Heart left ventricle (tissue), 16 donors: ENCODE data around the gene LONP2. TPM values are rescaled to one million over a fixed set of nuclear protein-coding genes. Genes with fewer than 3 reads are reported as not detected.
A peak's percentile ranks its signal among the peaks of the same experiment; 100 is the strongest.

ENCODE experiments used
- ATAC-seq, 4 donors: fragments of 200-7000 bp; cut with Tn5 transposase; one replicate each; pipeline ENCODE4 v1.9.1; 2020 to 2022; ENCODE audit warnings: moderate library complexity in 4 of 4, mild to moderate bottlenecking in 3 of 4, moderate number of reproducible peaks in 1 of 4
- DNase-seq, 5 donors: peaks; one replicate each; pipeline ENCODE4 v3.0.0-alpha.2; 2020
- H3K27ac ChIP-seq, 12 donors: fragments of 200-600 bp; sonication (generic) in 4 of 12; one replicate each; pipeline versions ENCODE4 v1.5.0 to v1.8.0; 2016 to 2022; ENCODE audit warnings: mild to moderate bottlenecking in 2 of 12
- H3K27me3 ChIP-seq, 9 donors: fragments of 200-600 bp; sonication (generic) in 2 of 9; one replicate each; pipeline versions ENCODE4 v1.5.1 to v1.8.0; 2016 to 2022; ENCODE audit warnings: mild to moderate bottlenecking in 3 of 9
- H3K36me3 ChIP-seq, 9 donors: fragments of 200-600 bp; sonication (generic) in 2 of 9; one replicate each; pipeline versions ENCODE4 v1.5.0 to v1.8.0; 2018 to 2022; ENCODE audit warnings: mild to moderate bottlenecking in 2 of 9
- H3K4me1 ChIP-seq, 12 donors: fragments of 200-600 bp; sonication (generic) in 4 of 12; one replicate each; pipeline versions ENCODE4 v1.5.0 to v1.8.0; 2016 to 2022; ENCODE audit warnings: mild to moderate bottlenecking in 3 of 12
- H3K4me3 ChIP-seq, 12 donors: fragments of 200-600 bp; sonication (generic) in 4 of 12; one replicate each; pipeline versions ENCODE4 v1.5.0 to v1.8.0; 2017 to 2022; ENCODE audit warnings: mild to moderate bottlenecking in 9 of 12, moderate library complexity in 4 of 12
- H3K9me3 ChIP-seq, 12 donors: fragments of 200-600 bp; sonication (generic) in 4 of 12; one replicate each; pipeline versions ENCODE4 v1.5.0 to v1.8.0; 2016 to 2022; ENCODE audit warnings: mild to moderate bottlenecking in 1 of 12
- CTCF ChIP-seq, 12 donors: fragments of 200-600 bp; sonication (generic) in 4 of 12; IDR thresholded peaks; one replicate each; pipeline versions ENCODE4 v1.5.0 to v1.8.0; 2018 to 2022; ENCODE audit warnings: antibody characterized with exemption in 12 of 12, mild to moderate bottlenecking in 5 of 12
- POLR2A ChIP-seq, 2 donors: fragments of 450-650 bp; IDR thresholded peaks; one replicate each; pipeline ENCODE4 v1.6.1; 2017; ENCODE audit warnings: antibody characterized with exemption in 2 of 2, mild to moderate bottlenecking in 2 of 2, moderate library complexity in 2 of 2
- WGBS, 4 donors: extraction: QIAGEN DNeasy Blood & Tissue Kit in 2 of 4; methylation state at CpG; one replicate each; pipeline versions ENCODE4 v1.1.5 to v1.1.7; 2013 to 2018; 5-methylcytosine and 5-hydroxymethylcytosine counted together
- intact Hi-C, 10 donors: fragments of 100-400 bp; cut with DNase I; formaldehyde crosslinking; loops; one replicate each; pipeline versions ENCODE4 v1.11.1 to v1.14.2; 2022
- polyA plus RNA-seq, 2 donors: library from polyadenylated mRNA; stranded (reverse); fragments of 200-250 nt; gene quantifications; one replicate each; pipeline ENCODE4 v1.2.3, GENCODE V29; 2013
- total RNA-seq, 9 donors: library from RNA; depleted of rRNA in 2 of 9; stranded (reverse); fragments of >200 nt in 2 of 9; fragmentation: NEBNext Ultra II Directional in 3 of 9; extraction: Animal tissue kit (Norgen Biotek cat#: 25700) in 3 of 9; gene quantifications; one replicate each; pipeline versions ENCODE4 v1.1.0 to v1.2.4, GENCODE V29; 2016 to 2023
- donor health status: ischemic (EF 13 %, LVEDD 7.1; RV severe dilation, severe dysfunction).
- donor health status: healthy with polysubstance abuse.
- donor health status: DM: no; HTN: yes; CAD: no.
- donor health status: DM: no; HTN: no; CAD: no.
- donor health status: ischemic (EF 25% LVEDD 6.9; RV normal size, moderate dysfunction).
- donor health status: ischemic (EF 25% LVEDD 5.7; RV mildly dilated, moderate dysfunction).
- donor health status: healthy.
- donor health status: DM: yes; HTN: yes; CAD: no.
- donor health status: ischemic (EF 35%, LVEDD 5.7; RV mildly dilated, moderate dysfunction).
- donor health status: nonischemic (EF 11% LVEDD 7.7; RV severe dilation, severe dysfunction).
- donor health status: DM: yes; HTN: yes; CAD: no.
- donor health status: PGD.
- donor health status: ischemic (EF 29% LVEDD 5.4; RV normal size, mild dysfunction).
- donor health status: nonischemic (EF 23%, LVEDD 6.1; RV moderate dilation, normal function).

The LONP2 gene
- total and polyA plus RNA-seq, 11 donors = 24.8 to 87.4 (median 69.2) TPM

GRCh38 chr16:48347191-48347865, 103.2 kb downstream of the LONP2 start:
- no peaks in the 10 kb centered on the region for H3K27me3 ChIP-seq
- WGBS, 4 donors = 92 to 94% (median 93%) methylated on average over 20 of the region's 20 CpGs
- no peak overlapping the region for H3K27ac ChIP-seq
- DNase-seq (no peak), ATAC-seq (peak in 2 of 4 donors; percentile 13 to 37)
- intact Hi-C loops = no loop called here
- H3K4me3 ChIP-seq = no peak overlapping the region
- H3K9me3 ChIP-seq = no peaks in the 10 kb centered on the region
- peaks cover 3 to 81% (median 75%) of the 10 kb centered on the region in 9 donors for H3K36me3 ChIP-seq
- H3K4me1 ChIP-seq = no peaks in the 10 kb centered on the region
- no peak for TF ChIP-seq CTCF (IDR thresholded peaks at IDR 0.05)
- no peak for TF ChIP-seq POLR2A (IDR thresholded peaks at IDR 0.05)

- H3K9me3 ChIP-seq = no peaks in the 10 kb centered on the region
- no peaks in the 10 kb centered on the region for H3K27me3 ChIP-seq
- H3K4me1 ChIP-seq = peaks cover 0 to 1% (median 0%) of the 10 kb centered on the region in 12 donors
- H3K4me3 ChIP-seq = no peak overlapping the region
- H3K27ac ChIP-seq = no peak overlapping the region
- DNase-seq = no peak
- TF ChIP-seq CTCF (IDR thresholded peaks at IDR 0.05) (no peak), POLR2A (IDR thresholded peaks at IDR 0.05) (no peak)
- H3K36me3 ChIP-seq = peaks cover 3 to 81% (median 75%) of the 10 kb centered on the region in 9 donors
- WGBS, 4 donors = 79 to 88% (median 84%) methylated on average over 4 of the region's 4 CpGs
- ATAC-seq = no peak
- intact Hi-C loops = no loop called here
Measured at GRCh38 chr16:48347980-48348379, 103.9 kb downstream of the LONP2 start.

- peaks cover 3 to 77% (median 65%) of the 10 kb centered on the region in 9 donors for H3K36me3 ChIP-seq
- TF ChIP-seq CTCF (IDR thresholded peaks at IDR 0.05) (no peak), POLR2A (IDR thresholded peaks at IDR 0.05) (no peak)
- no peaks in the 10 kb centered on the region for H3K27me3 ChIP-seq
- no peak overlapping the region for H3K27ac ChIP-seq
- no peaks in the 10 kb centered on the region for H3K9me3 ChIP-seq
- WGBS, 4 donors = 70 to 81% (median 78%) methylated on average over 3 of the region's 3 CpGs
- no peak overlapping the region for H3K4me3 ChIP-seq
- no peak for DNase-seq
- intact Hi-C loops = loop anchor here in 7 of 10 donors (5.0 to 10.0 kb wide), 5 partner anchors 184 to 272 kb away; no protein-coding TSS in a partner anchor
- H3K4me1 ChIP-seq = peaks cover 0 to 15% (median 4%) of the 10 kb centered on the region in 12 donors
- ATAC-seq = no peak
Measured at GRCh38 chr16:48350736-48351135, 106.6 kb downstream of the LONP2 start.

- no peaks in the 10 kb centered on the region for H3K9me3 ChIP-seq
- intact Hi-C loops = loop anchor here in 9 of 10 donors (2.0 to 10.0 kb wide), 7 partner anchors 182 to 270 kb away; no protein-coding TSS in a partner anchor
- H3K36me3 ChIP-seq = peaks cover 3 to 74% (median 63%) of the 10 kb centered on the region in 9 donors
- DNase-seq = no peak
- peaks cover 0 to 26% (median 8%) of the 10 kb centered on the region in 12 donors for H3K4me1 ChIP-seq
- peak overlapping the region in 2 of 12 donors; percentile 34 to 42 for H3K27ac ChIP-seq
- peak; percentile 9 to 30 (median 18) for ATAC-seq
- no peaks in the 10 kb centered on the region for H3K27me3 ChIP-seq
- WGBS, 4 donors = 74 to 81% (median 77%) methylated on average over 7 of the region's 7 CpGs
- no peak overlapping the region for H3K4me3 ChIP-seq
- TF ChIP-seq POLR2A (IDR thresholded peaks at IDR 0.05) (no peak), CTCF (IDR thresholded peaks at IDR 0.05) (no peak)
Measured at GRCh38 chr16:48352648-48353390, 108.7 kb downstream of the LONP2 start.
